GM21825 (cell line): Measurements from ENCODE around the gene FNDC10.
"Not testable (repeated sequence)": the region's sequence is repeated elsewhere in the genome, so short reads cannot be mapped to it uniquely, and the experiment has no call there.

Experiments
- ATAC-seq: cut with Tn5 transposase; IDR thresholded peaks from one replicate; pipeline ENCODE4 v1.9.1; 2021; ENCODE audit warnings: mild to moderate bottlenecking, moderate library complexity; ENCODE audit not compliant: unreplicated experiment

FNDC10 gene

GRCh38 chr1:1567891-1568291, 32.0 kb downstream of the FNDC10 start:
- ATAC-seq: no peak

- ATAC-seq: no peak
These were observed 32.6 kb downstream of the FNDC10 start for GRCh38 chr1:1567152-1567875.

GRCh38 chr1:1565340-1565739, 34.6 kb downstream of the FNDC10 start:
- no peak for ATAC-seq

GRCh38 chr1:1564268-1564667, 35.7 kb downstream of the FNDC10 start:
- ATAC-seq: no peak

- no peak for ATAC-seq
These were observed 36.2 kb downstream of the FNDC10 start for GRCh38 chr1:1563688-1564087.

GRCh38 chr1:1562556-1563195, 37.3 kb downstream of the FNDC10 start:
- ATAC-seq: no peak

GRCh38 chr1:1561801-1562470, 38.0 kb downstream of the FNDC10 start:
- ATAC-seq: no peak

GRCh38 chr1:1560178-1560577, 39.8 kb downstream of the FNDC10 start:
- no peak for ATAC-seq

GRCh38 chr1:1559066-1559465, 40.9 kb downstream of the FNDC10 start:
- ATAC-seq: no peak

- no peak for ATAC-seq
These were observed 41.3 kb downstream of the FNDC10 start for GRCh38 chr1:1558591-1558990.

GRCh38 chr1:1557688-1558087, 42.2 kb downstream of the FNDC10 start:
- ATAC-seq: not testable (repeated sequence)

GRCh38 chr1:1556961-1557360, 43.0 kb downstream of the FNDC10 start:
- ATAC-seq: not testable (repeated sequence)

GRCh38 chr1:1556505-1556904, 43.4 kb downstream of the FNDC10 start:
- ATAC-seq: no peak

- no peak for ATAC-seq
These were observed 44.7 kb downstream of the FNDC10 start for GRCh38 chr1:1554926-1555915.

- no peak for ATAC-seq
These were observed 45.4 kb downstream of the FNDC10 start for GRCh38 chr1:1554550-1554925.

GRCh38 chr1:1553821-1554494, 46.0 kb downstream of the FNDC10 start:
- ATAC-seq: no peak

- ATAC-seq: no peak
These were observed 47.7 kb downstream of the FNDC10 start for GRCh38 chr1:1552263-1552639.

GRCh38 chr1:1551524-1552262, 48.2 kb downstream of the FNDC10 start:
- no peak for ATAC-seq

- ATAC-seq: no peak
These were observed 49.1 kb downstream of the FNDC10 start for GRCh38 chr1:1550591-1551432.
